PC-9 (cell line): Measurements from ENCODE around the gene TFE3.

Source experiments
- CTCF ChIP-seq: fragments of 200-600 bp; sonication (generic); conservative IDR thresholded peaks from 2 replicates; pipeline ENCODE4 v1.6.1; 2017; ENCODE audit warnings: mixed run types, antibody characterized with exemption, mild to moderate bottlenecking, moderate library complexity
- EZH2 ChIP-seq: fragments of 200-600 bp; sonication (generic); IDR thresholded peaks from 2 replicates; pipeline ENCODE4 v1.8.0; 2017; ENCODE audit warnings: antibody characterized with exemption, low read depth

DNA sequence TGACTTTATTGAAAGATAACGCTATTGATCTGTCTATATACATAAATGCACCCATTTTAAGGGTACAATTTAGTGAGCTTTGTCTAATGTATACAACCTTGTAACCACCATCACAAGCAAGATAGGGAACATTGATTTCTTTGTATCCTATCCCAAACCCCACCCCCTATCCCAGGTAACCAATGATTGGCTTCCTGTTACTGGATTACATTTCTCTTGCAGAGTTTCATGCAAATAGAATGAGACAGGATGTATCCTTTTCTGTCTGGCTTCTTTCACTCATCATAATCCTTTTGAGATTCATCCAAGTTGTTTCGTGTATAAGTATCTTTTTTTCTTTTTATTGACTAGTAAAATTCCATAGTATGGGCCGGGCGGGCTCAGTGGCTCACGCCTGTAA lies 39.5 kb downstream of the TFE3 start:
- TF ChIP-seq CTCF (no peak), EZH2 (no peak)
